Activated naive CD8-positive, alpha-beta T cell (primary cell): ENCODE measurements around the gene MPP7.

Experiments
- H3K27ac Mint-ChIP-seq: one replicate; pipeline ENCODE4 v1.8.0; 2021; ENCODE audit warnings: mixed read lengths
- H3K27me3 Mint-ChIP-seq: one replicate; pipeline ENCODE4 v1.8.0; 2021; ENCODE audit warnings: mixed read lengths
- H3K36me3 Mint-ChIP-seq: one replicate; pipeline ENCODE4 v1.8.0; 2021; ENCODE audit warnings: mixed read lengths
- H3K4me1 Mint-ChIP-seq: one replicate; pipeline ENCODE4 v1.8.0; 2021; ENCODE audit warnings: low read depth, mixed read lengths
- H3K4me3 Mint-ChIP-seq: one replicate; pipeline ENCODE4 v1.8.0; 2021; ENCODE audit warnings: mild to moderate bottlenecking, mixed read lengths
- H3K9me3 Mint-ChIP-seq: one replicate; pipeline ENCODE4 v1.8.0; 2021; ENCODE audit warnings: low read depth, mixed read lengths

The MPP7 gene

GRCh38 chr10:28318626-28319025 is 15.8 kb upstream of the MPP7 start:
- Mint-ChIP-seq H3K4me3 (no peak overlapping the region), H3K36me3 (peaks cover 16% of the 10 kb centered on the region), H3K27me3 (no peaks in the 10 kb centered on the region), H3K9me3 (no peaks in the 10 kb centered on the region), H3K4me1 (peaks cover 31% of the 10 kb centered on the region), H3K27ac (peak overlapping the region; percentile 75)

- Mint-ChIP-seq H3K36me3 (peaks cover 16% of the 10 kb centered on the region), H3K4me3 (no peak overlapping the region), H3K4me1 (peaks cover 31% of the 10 kb centered on the region), H3K27ac (peak overlapping the region; percentile 75), H3K9me3 (no peaks in the 10 kb centered on the region), H3K27me3 (no peaks in the 10 kb centered on the region)
These were observed 14.9 kb upstream of the MPP7 start for GRCh38 chr10:28317760-28318159.

- peaks cover 23% of the 10 kb centered on the region for H3K4me1 Mint-ChIP-seq
- H3K9me3 Mint-ChIP-seq = no peaks in the 10 kb centered on the region
- H3K27ac Mint-ChIP-seq = no peak overlapping the region
- H3K36me3 Mint-ChIP-seq = peaks cover 14% of the 10 kb centered on the region
- H3K27me3 Mint-ChIP-seq = no peaks in the 10 kb centered on the region
- no peak overlapping the region for H3K4me3 Mint-ChIP-seq
These were observed 13.8 kb upstream of the MPP7 start for GRCh38 chr10:28316696-28317095.

GRCh38 chr10:28315140-28315539 is 12.3 kb upstream of the MPP7 start:
- H3K9me3 Mint-ChIP-seq = no peaks in the 10 kb centered on the region
- H3K4me3 Mint-ChIP-seq = no peak overlapping the region
- H3K27me3 Mint-ChIP-seq = no peaks in the 10 kb centered on the region
- peaks cover 19% of the 10 kb centered on the region for H3K36me3 Mint-ChIP-seq
- H3K4me1 Mint-ChIP-seq = peaks cover 22% of the 10 kb centered on the region
- H3K27ac Mint-ChIP-seq = peak overlapping the region; percentile 61

GRCh38 chr10:28314211-28314610 is 11.3 kb upstream of the MPP7 start:
- Mint-ChIP-seq H3K9me3 (no peaks in the 10 kb centered on the region), H3K27me3 (no peaks in the 10 kb centered on the region), H3K27ac (no peak overlapping the region), H3K36me3 (peaks cover 23% of the 10 kb centered on the region), H3K4me1 (peaks cover 22% of the 10 kb centered on the region), H3K4me3 (no peak overlapping the region)

- no peaks in the 10 kb centered on the region for H3K27me3 Mint-ChIP-seq
- no peak overlapping the region for H3K27ac Mint-ChIP-seq
- peaks cover 27% of the 10 kb centered on the region for H3K4me1 Mint-ChIP-seq
- H3K4me3 Mint-ChIP-seq = no peak overlapping the region
- peaks cover 25% of the 10 kb centered on the region for H3K36me3 Mint-ChIP-seq
- H3K9me3 Mint-ChIP-seq = no peaks in the 10 kb centered on the region
These were observed 9.7 kb upstream of the MPP7 start for GRCh38 chr10:28312572-28312971.

GRCh38 chr10:28311104-28311503 is 8.2 kb upstream of the MPP7 start:
- no peak overlapping the region for H3K4me3 Mint-ChIP-seq
- H3K27me3 Mint-ChIP-seq = no peaks in the 10 kb centered on the region
- H3K27ac Mint-ChIP-seq = no peak overlapping the region
- peaks cover 28% of the 10 kb centered on the region for H3K4me1 Mint-ChIP-seq
- peaks cover 25% of the 10 kb centered on the region for H3K36me3 Mint-ChIP-seq
- no peaks in the 10 kb centered on the region for H3K9me3 Mint-ChIP-seq

- no peaks in the 10 kb centered on the region for H3K27me3 Mint-ChIP-seq
- peaks cover 36% of the 10 kb centered on the region for H3K4me1 Mint-ChIP-seq
- H3K27ac Mint-ChIP-seq = no peak overlapping the region
- peaks cover 13% of the 10 kb centered on the region for H3K36me3 Mint-ChIP-seq
- H3K4me3 Mint-ChIP-seq = no peak overlapping the region
- no peaks in the 10 kb centered on the region for H3K9me3 Mint-ChIP-seq
These were observed 4.4 kb upstream of the MPP7 start for GRCh38 chr10:28307267-28307666.

- no peak overlapping the region for H3K27ac Mint-ChIP-seq
- peaks cover 48% of the 10 kb centered on the region for H3K4me1 Mint-ChIP-seq
- H3K4me3 Mint-ChIP-seq = no peak overlapping the region
- no peaks in the 10 kb centered on the region for H3K27me3 Mint-ChIP-seq
- peaks cover 8% of the 10 kb centered on the region for H3K36me3 Mint-ChIP-seq
- no peaks in the 10 kb centered on the region for H3K9me3 Mint-ChIP-seq
These were observed 2.7 kb upstream of the MPP7 start for GRCh38 chr10:28305553-28305952.

- Mint-ChIP-seq H3K27me3 (no peaks in the 10 kb centered on the region), H3K9me3 (no peaks in the 10 kb centered on the region), H3K27ac (peak overlapping the region; percentile 67), H3K4me1 (peaks cover 59% of the 10 kb centered on the region), H3K36me3 (peaks cover 2% of the 10 kb centered on the region), H3K4me3 (peak overlapping the region; percentile 94)
These were observed 1.2 kb upstream of the MPP7 start for GRCh38 chr10:28304032-28304571.

GRCh38 chr10:28302012-28302637 is 739 bp downstream of the MPP7 start:
- Mint-ChIP-seq H3K27me3 (no peaks in the 10 kb centered on the region), H3K27ac (peak overlapping the region; percentile 46), H3K9me3 (no peaks in the 10 kb centered on the region), H3K4me3 (peak overlapping the region; percentile 85), H3K36me3 (no peaks in the 10 kb centered on the region), H3K4me1 (peaks cover 64% of the 10 kb centered on the region)

GRCh38 chr10:28300027-28300426 is 2.8 kb downstream of the MPP7 start:
- no peaks in the 10 kb centered on the region for H3K27me3 Mint-ChIP-seq
- peaks cover 80% of the 10 kb centered on the region for H3K4me1 Mint-ChIP-seq
- no peaks in the 10 kb centered on the region for H3K9me3 Mint-ChIP-seq
- no peaks in the 10 kb centered on the region for H3K36me3 Mint-ChIP-seq
- peak overlapping the region; percentile 8 for H3K4me3 Mint-ChIP-seq
- H3K27ac Mint-ChIP-seq = peak overlapping the region; percentile 64

- Mint-ChIP-seq H3K4me3 (peak overlapping the region; percentile 48), H3K27me3 (no peaks in the 10 kb centered on the region), H3K27ac (peak overlapping the region; percentile 66), H3K36me3 (no peaks in the 10 kb centered on the region), H3K9me3 (no peaks in the 10 kb centered on the region), H3K4me1 (peaks cover 81% of the 10 kb centered on the region)
These were observed 3.9 kb downstream of the MPP7 start for GRCh38 chr10:28298951-28299350.

GRCh38 chr10:28296023-28296422 is 6.8 kb downstream of the MPP7 start:
- no peak overlapping the region for H3K4me3 Mint-ChIP-seq
- no peaks in the 10 kb centered on the region for H3K36me3 Mint-ChIP-seq
- H3K4me1 Mint-ChIP-seq = peaks cover 83% of the 10 kb centered on the region
- H3K27me3 Mint-ChIP-seq = no peaks in the 10 kb centered on the region
- no peaks in the 10 kb centered on the region for H3K9me3 Mint-ChIP-seq
- peak overlapping the region; percentile 81 for H3K27ac Mint-ChIP-seq

GRCh38 chr10:28295336-28295735 is 7.5 kb downstream of the MPP7 start:
- no peaks in the 10 kb centered on the region for H3K27me3 Mint-ChIP-seq
- H3K27ac Mint-ChIP-seq = peak overlapping the region; percentile 81
- no peaks in the 10 kb centered on the region for H3K9me3 Mint-ChIP-seq
- H3K36me3 Mint-ChIP-seq = no peaks in the 10 kb centered on the region
- H3K4me3 Mint-ChIP-seq = no peak overlapping the region
- H3K4me1 Mint-ChIP-seq = peaks cover 81% of the 10 kb centered on the region

- H3K27me3 Mint-ChIP-seq = no peaks in the 10 kb centered on the region
- peaks cover 78% of the 10 kb centered on the region for H3K4me1 Mint-ChIP-seq
- no peak overlapping the region for H3K4me3 Mint-ChIP-seq
- peak overlapping the region; percentile 61 for H3K27ac Mint-ChIP-seq
- no peaks in the 10 kb centered on the region for H3K9me3 Mint-ChIP-seq
- no peaks in the 10 kb centered on the region for H3K36me3 Mint-ChIP-seq
These were observed 8.1 kb downstream of the MPP7 start for GRCh38 chr10:28294809-28295208.
